HEK293 (cell line): ENCODE results near the gene ZNF766.

Source experiments
- CTCF ChIA-PET: fragments of 350-600 bp; formaldehyde crosslinking; extraction: SDS; loops from one replicate; lab custom pipeline; 2021; ENCODE audit warnings: antibody characterized with exemption; lab: Yijun Ruan, JAX
- POLR2A ChIA-PET: fragments of 300-600 bp; formaldehyde crosslinking; extraction: SDS; loops from one replicate; lab custom pipeline; 2020; ENCODE audit warnings: antibody characterized with exemption, inconsistent platforms; lab: Yijun Ruan, JAX
- H3K27ac ChIP-seq: fragments of 200-500 bp; sonication (Bioruptor generic); 2 replicates; pipeline ENCODE4 v1.5.1; 2014; ENCODE audit warnings: low read depth, low read length, control low read depth, inconsistent platforms; ENCODE audit errors: extremely low read depth
- H3K36me3 ChIP-seq, 2 experiments: fragments of 200-500 bp in 1 of 2; sonication (Bioruptor generic) in 1 of 2; 1 replicate in 1 of 2; 2 replicates in 1 of 2; pipeline ENCODE4 v1.5.1; 2014 to 2017; ENCODE audit warnings: inconsistent platforms in 2 of 2, low read length in 2 of 2; ENCODE audit not compliant: control insufficient read depth in 2 of 2, insufficient read depth in 1 of 2
- H3K4me1 ChIP-seq: fragments of 200-500 bp; sonication (Bioruptor generic); 2 replicates; pipeline ENCODE4 v1.5.1; 2014; ENCODE audit warnings: mild to moderate bottlenecking, low read length, inconsistent platforms; ENCODE audit not compliant: control insufficient read depth, insufficient read depth
- H3K4me3 ChIP-seq: 2 replicates; pipeline ENCODE4 v1.5.1; 2011; ENCODE audit warnings: low read depth, mild to moderate bottlenecking, control low read depth, low read length, moderate library complexity
- H3K9me3 ChIP-seq: fragments of 200-500 bp; sonication (Bioruptor generic); 2 replicates; pipeline ENCODE4 v1.5.1; 2014; ENCODE audit warnings: low read depth, low read length, inconsistent platforms; ENCODE audit not compliant: control insufficient read depth, insufficient read depth
- ZBTB21 ChIP-seq: fragments of 450-650 bp; formaldehyde crosslinking; IDR thresholded peaks from 2 replicates; pipeline ENCODE4 v1.5.1; 2017; ENCODE audit warnings: missing biosample characterization, missing genetic modification characterization
- ZFP3 ChIP-seq: fragments of 450-650 bp; formaldehyde crosslinking; IDR thresholded peaks from 2 replicates; pipeline ENCODE4 v1.5.1; 2016; ENCODE audit warnings: low read depth, missing biosample characterization, missing genetic modification characterization
- ZFP37 ChIP-seq: fragments of 450-650 bp; formaldehyde crosslinking; IDR thresholded peaks from 2 replicates; pipeline ENCODE4 v1.5.1; 2016; ENCODE audit warnings: missing biosample characterization, missing genetic modification characterization
- ZNF138 ChIP-seq: fragments of 450-650 bp; formaldehyde crosslinking; IDR thresholded peaks from 2 replicates; pipeline ENCODE4 v1.5.1; 2016; ENCODE audit warnings: missing biosample characterization, missing genetic modification characterization, borderline replicate concordance
- ZNF223 ChIP-seq: fragments of 450-650 bp; formaldehyde crosslinking; IDR thresholded peaks from 2 replicates; pipeline ENCODE4 v1.5.1; 2016; ENCODE audit warnings: missing biosample characterization, missing genetic modification characterization
- ZNF335 ChIP-seq: fragments of 450-650 bp; formaldehyde crosslinking; conservative IDR thresholded peaks from 2 replicates; pipeline ENCODE4 v1.5.1; 2016; ENCODE audit warnings: missing biosample characterization, missing genetic modification characterization
- ZNF350 ChIP-seq: fragments of 450-650 bp; formaldehyde crosslinking; IDR thresholded peaks from 2 replicates; pipeline ENCODE4 v1.5.0; 2017; ENCODE audit warnings: missing biosample characterization, mild to moderate bottlenecking, missing genetic modification characterization
- ZNF394 ChIP-seq: fragments of 450-650 bp; formaldehyde crosslinking; IDR thresholded peaks from 2 replicates; pipeline ENCODE4 v1.5.1; 2016; ENCODE audit warnings: missing biosample characterization, missing genetic modification characterization, mild to moderate bottlenecking, moderate library complexity, borderline replicate concordance
- ZNF510 ChIP-seq: fragments of 450-650 bp; formaldehyde crosslinking; IDR thresholded peaks from 2 replicates; pipeline ENCODE4 v1.5.1; 2018; ENCODE audit warnings: mild to moderate bottlenecking, missing genetic modification characterization, missing biosample characterization; ENCODE audit not compliant: insufficient replicate concordance
- ZNF549 ChIP-seq: fragments of 450-650 bp; IDR thresholded peaks from 2 replicates; pipeline ENCODE4 v1.5.1; 2018; ENCODE audit warnings: missing biosample characterization, missing genetic modification characterization, mild to moderate bottlenecking, inconsistent platforms, moderate library complexity
- TF ChIP-seq, protein P1 (sequence below): sonication (generic); formaldehyde crosslinking; IDR thresholded peaks from 2 replicates; pipeline ENCODE4 v1.8.1; 2022; ENCODE audit warnings: mild to moderate bottlenecking, moderate library complexity, missing genetic modification reagents
- TF ChIP-seq, protein P2 (sequence below): fragments of 450-650 bp; formaldehyde crosslinking; IDR thresholded peaks from 2 replicates; pipeline ENCODE4 v1.5.1; 2016; ENCODE audit warnings: missing biosample characterization, missing genetic modification characterization, borderline replicate concordance
- TF ChIP-seq, protein P3 (sequence below): fragments of 450-650 bp; formaldehyde crosslinking; IDR thresholded peaks from 2 replicates; pipeline ENCODE4 v1.5.1; 2016; ENCODE audit warnings: missing biosample characterization, missing genetic modification characterization, borderline replicate concordance
- TF ChIP-seq, protein P4 (sequence below): fragments of 450-650 bp; formaldehyde crosslinking; IDR thresholded peaks from 2 replicates; pipeline ENCODE4 v1.5.1; 2017; ENCODE audit warnings: missing biosample characterization, missing genetic modification characterization
- TF ChIP-seq, protein P5 (sequence below): fragments of 450-650 bp; formaldehyde crosslinking; conservative IDR thresholded peaks from 2 replicates; pipeline ENCODE4 v1.5.1; 2016; ENCODE audit warnings: low read depth, missing biosample characterization, missing genetic modification characterization

ZNF766 gene

DNA sequence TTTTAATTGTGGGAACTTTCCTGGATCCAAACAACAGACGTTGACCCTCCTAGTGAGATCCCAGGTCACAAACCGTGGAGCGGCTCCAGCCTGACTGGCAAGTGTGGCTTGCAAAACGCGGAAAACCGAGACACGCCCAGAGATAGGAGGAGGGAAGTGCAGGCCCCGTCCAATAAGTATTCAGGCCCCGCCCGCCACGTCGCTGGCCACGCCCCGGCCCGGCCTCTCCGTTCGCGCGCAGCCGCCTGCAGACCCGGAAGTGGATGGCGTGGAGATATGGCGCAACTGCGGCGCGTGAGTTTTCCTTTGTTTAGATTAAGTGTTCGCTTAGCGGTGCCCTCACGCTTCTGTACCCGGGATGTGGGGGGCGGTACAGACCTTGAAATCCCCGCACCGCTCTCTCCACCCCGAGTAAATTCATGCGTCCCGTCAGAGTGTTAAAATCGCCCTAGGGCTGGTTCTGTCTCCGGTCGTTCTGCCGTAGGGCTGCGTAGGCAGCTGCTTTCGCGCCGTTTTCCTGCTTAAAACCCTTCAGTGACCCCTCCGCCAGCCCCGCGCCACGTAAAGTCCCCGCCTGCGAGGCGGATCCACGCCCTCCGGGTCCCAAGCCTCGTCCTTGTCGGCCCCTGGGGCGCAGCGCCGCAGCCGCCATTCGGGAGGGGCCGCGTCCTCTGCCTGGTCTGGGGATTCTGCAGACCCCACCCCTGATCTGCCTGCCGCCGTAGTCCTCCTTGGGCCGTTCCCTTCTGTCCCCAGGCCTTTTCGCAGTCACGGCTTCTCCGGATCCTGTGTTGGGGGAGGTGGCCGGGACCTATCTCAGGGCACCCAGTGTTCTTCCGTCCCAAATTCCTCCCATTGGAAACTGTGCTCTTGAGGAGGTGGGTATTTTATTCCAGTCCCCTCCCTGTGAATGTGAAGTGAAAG, at the start of gene ZNF766 (continued):
- TF ChIP-seq, protein P1, sequence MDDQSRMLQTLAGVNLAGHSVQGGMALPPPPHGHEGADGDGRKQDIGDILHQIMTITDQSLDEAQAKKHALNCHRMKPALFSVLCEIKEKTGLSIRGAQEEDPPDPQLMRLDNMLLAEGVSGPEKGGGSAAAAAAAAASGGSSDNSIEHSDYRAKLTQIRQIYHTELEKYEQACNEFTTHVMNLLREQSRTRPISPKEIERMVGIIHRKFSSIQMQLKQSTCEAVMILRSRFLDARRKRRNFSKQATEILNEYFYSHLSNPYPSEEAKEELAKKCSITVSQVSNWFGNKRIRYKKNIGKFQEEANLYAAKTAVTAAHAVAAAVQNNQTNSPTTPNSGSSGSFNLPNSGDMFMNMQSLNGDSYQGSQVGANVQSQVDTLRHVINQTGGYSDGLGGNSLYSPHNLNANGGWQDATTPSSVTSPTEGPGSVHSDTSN = peak; percentile 23; the same call in 1 of the 2 replicates
- TF ChIP-seq ZNF138 (tag by site-specific recombination) = no peak
- TF ChIP-seq, protein P2, sequence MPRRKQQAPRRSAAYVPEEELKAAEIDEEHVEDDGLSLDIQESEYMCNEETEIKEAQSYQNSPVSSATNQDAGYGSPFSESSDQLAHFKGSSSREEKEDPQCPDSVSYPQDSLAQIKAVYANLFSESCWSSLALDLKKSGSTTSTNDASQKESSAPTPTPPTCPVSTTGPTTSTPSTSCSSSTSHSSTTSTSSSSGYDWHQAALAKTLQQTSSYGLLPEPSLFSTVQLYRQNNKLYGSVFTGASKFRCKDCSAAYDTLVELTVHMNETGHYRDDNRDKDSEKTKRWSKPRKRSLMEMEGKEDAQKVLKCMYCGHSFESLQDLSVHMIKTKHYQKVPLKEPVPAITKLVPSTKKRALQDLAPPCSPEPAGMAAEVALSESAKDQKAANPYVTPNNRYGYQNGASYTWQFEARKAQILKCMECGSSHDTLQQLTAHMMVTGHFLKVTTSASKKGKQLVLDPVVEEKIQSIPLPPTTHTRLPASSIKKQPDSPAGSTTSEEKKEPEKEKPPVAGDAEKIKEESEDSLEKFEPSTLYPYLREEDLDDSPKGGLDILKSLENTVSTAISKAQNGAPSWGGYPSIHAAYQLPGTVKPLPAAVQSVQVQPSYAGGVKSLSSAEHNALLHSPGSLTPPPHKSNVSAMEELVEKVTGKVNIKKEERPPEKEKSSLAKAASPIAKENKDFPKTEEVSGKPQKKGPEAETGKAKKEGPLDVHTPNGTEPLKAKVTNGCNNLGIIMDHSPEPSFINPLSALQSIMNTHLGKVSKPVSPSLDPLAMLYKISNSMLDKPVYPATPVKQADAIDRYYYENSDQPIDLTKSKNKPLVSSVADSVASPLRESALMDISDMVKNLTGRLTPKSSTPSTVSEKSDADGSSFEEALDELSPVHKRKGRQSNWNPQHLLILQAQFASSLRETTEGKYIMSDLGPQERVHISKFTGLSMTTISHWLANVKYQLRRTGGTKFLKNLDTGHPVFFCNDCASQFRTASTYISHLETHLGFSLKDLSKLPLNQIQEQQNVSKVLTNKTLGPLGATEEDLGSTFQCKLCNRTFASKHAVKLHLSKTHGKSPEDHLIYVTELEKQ (tag by site-specific recombination) = no peak
- TF ChIP-seq ZNF350 (tag by site-specific recombination) = peak; percentile 70
- TF ChIP-seq ZNF335 (tag by site-specific recombination) = peak; percentile 83
- TF ChIP-seq, protein P3, sequence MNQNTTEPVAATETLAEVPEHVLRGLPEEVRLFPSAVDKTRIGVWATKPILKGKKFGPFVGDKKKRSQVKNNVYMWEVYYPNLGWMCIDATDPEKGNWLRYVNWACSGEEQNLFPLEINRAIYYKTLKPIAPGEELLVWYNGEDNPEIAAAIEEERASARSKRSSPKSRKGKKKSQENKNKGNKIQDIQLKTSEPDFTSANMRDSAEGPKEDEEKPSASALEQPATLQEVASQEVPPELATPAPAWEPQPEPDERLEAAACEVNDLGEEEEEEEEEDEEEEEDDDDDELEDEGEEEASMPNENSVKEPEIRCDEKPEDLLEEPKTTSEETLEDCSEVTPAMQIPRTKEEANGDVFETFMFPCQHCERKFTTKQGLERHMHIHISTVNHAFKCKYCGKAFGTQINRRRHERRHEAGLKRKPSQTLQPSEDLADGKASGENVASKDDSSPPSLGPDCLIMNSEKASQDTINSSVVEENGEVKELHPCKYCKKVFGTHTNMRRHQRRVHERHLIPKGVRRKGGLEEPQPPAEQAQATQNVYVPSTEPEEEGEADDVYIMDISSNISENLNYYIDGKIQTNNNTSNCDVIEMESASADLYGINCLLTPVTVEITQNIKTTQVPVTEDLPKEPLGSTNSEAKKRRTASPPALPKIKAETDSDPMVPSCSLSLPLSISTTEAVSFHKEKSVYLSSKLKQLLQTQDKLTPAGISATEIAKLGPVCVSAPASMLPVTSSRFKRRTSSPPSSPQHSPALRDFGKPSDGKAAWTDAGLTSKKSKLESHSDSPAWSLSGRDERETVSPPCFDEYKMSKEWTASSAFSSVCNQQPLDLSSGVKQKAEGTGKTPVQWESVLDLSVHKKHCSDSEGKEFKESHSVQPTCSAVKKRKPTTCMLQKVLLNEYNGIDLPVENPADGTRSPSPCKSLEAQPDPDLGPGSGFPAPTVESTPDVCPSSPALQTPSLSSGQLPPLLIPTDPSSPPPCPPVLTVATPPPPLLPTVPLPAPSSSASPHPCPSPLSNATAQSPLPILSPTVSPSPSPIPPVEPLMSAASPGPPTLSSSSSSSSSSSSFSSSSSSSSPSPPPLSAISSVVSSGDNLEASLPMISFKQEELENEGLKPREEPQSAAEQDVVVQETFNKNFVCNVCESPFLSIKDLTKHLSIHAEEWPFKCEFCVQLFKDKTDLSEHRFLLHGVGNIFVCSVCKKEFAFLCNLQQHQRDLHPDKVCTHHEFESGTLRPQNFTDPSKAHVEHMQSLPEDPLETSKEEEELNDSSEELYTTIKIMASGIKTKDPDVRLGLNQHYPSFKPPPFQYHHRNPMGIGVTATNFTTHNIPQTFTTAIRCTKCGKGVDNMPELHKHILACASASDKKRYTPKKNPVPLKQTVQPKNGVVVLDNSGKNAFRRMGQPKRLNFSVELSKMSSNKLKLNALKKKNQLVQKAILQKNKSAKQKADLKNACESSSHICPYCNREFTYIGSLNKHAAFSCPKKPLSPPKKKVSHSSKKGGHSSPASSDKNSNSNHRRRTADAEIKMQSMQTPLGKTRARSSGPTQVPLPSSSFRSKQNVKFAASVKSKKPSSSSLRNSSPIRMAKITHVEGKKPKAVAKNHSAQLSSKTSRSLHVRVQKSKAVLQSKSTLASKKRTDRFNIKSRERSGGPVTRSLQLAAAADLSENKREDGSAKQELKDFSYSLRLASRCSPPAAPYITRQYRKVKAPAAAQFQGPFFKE (tag by site-specific recombination) = no peak
- no peak for TF ChIP-seq ZNF394 (tag by site-specific recombination)
- TF ChIP-seq, protein P4, sequence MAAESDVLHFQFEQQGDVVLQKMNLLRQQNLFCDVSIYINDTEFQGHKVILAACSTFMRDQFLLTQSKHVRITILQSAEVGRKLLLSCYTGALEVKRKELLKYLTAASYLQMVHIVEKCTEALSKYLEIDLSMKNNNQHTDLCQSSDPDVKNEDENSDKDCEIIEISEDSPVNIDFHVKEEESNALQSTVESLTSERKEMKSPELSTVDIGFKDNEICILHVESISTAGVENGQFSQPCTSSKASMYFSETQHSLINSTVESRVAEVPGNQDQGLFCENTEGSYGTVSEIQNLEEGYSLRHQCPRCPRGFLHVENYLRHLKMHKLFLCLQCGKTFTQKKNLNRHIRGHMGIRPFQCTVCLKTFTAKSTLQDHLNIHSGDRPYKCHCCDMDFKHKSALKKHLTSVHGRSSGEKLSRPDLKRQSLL = no peak
- peak; percentile 38; the same call in 1 of the 2 replicates for TF ChIP-seq ZFP37
- peak; percentile 24 for TF ChIP-seq ZNF510 (tag by site-specific recombination)
- TF ChIP-seq ZBTB21 (tag by site-specific recombination) = no peak

DNA sequence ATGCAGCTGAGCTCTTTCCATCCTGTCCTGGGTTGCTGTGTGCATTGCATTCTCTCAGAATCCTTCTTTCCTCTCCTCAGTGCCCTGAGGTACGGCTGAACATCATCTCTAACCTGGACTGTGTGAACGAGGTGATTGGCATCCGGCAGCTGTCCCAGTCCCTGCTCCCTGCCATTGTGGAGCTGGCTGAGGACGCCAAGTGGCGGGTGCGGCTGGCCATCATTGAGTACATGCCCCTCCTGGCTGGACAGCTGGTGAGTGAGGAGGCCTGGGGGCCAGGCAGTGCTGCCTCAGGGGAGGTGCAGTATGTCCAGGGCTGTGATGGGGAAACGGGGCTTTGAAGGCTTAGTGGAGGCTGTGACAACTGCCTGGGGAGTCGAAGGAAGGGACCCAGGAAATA, 49.8 kb upstream of the ZNF766 start:
- Histone ChIP-seq H3K27ac (no peak overlapping the region), H3K36me3 (peaks cover 98% of the 10 kb centered on the region in 2 experiments), H3K4me3 (no peak overlapping the region), H3K9me3 (no peaks in the 10 kb centered on the region), H3K4me1 (no peaks in the 10 kb centered on the region)
- ChIA-PET POLR2A (interaction anchor here (0.5 to 0.6 kb wide), 2 partner anchors 30 to 527 kb away, joined by 3 to 4 read pairs; no protein-coding TSS in a partner anchor), CTCF (no interaction called here)
- TF ChIP-seq ZNF394 (tag by site-specific recombination) (no peak), ZFP3 (tag by site-specific recombination) (no peak), ZNF223 (tag by site-specific recombination) (no peak), ZNF549 (tag by site-specific recombination) (no peak)
- TF ChIP-seq, protein P5, sequence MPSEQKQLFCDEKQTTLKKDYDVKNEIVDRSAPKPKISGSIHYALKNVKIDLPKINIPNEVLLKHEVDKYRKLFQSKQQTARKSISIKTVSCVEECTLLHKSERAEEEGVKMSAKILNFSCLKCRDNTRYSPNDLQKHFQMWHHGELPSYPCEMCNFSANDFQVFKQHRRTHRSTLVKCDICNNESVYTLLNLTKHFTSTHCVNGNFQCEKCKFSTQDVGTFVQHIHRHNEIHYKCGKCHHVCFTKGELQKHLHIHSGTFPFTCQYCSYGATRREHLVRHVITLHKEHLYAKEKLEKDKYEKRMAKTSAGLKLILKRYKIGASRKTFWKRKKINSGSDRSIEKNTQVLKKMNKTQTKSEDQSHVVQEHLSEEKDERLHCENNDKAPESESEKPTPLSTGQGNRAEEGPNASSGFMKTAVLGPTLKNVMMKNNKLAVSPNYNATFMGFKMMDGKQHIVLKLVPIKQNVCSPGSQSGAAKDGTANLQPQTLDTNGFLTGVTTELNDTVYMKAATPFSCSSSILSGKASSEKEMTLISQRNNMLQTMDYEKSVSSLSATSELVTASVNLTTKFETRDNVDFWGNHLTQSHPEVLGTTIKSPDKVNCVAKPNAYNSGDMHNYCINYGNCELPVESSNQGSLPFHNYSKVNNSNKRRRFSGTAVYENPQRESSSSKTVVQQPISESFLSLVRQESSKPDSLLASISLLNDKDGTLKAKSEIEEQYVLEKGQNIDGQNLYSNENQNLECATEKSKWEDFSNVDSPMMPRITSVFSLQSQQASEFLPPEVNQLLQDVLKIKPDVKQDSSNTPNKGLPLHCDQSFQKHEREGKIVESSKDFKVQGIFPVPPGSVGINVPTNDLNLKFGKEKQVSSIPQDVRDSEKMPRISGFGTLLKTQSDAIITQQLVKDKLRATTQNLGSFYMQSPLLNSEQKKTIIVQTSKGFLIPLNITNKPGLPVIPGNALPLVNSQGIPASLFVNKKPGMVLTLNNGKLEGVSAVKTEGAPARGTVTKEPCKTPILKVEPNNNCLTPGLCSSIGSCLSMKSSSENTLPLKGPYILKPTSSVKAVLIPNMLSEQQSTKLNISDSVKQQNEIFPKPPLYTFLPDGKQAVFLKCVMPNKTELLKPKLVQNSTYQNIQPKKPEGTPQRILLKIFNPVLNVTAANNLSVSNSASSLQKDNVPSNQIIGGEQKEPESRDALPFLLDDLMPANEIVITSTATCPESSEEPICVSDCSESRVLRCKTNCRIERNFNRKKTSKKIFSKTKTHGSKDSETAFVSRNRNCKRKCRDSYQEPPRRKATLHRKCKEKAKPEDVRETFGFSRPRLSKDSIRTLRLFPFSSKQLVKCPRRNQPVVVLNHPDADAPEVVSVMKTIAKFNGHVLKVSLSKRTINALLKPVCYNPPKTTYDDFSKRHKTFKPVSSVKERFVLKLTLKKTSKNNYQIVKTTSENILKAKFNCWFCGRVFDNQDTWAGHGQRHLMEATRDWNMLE (tag by site-specific recombination) = no peak
